GM23338 (cell line): ENCODE data around the gene PSKH1. TPM values are rescaled to one million over a fixed set of nuclear protein-coding genes. Genes with fewer than 3 reads are reported as not detected.
A peak's percentile ranks its signal among the peaks of the same experiment; 100 is the strongest.

Experiments used
- ATAC-seq: fragments of 200-7000 bp; cut with Tn5 transposase; 3 replicates; pipeline ENCODE4 v1.9.1; 2020
- DNase-seq: peaks from one replicate; pipeline ENCODE4 v3.0.0-alpha.2; 2015; ENCODE audit warnings: low spot score
- H2AFZ ChIP-seq: fragments of 200-600 bp; sonication (generic); 2 replicates; pipeline ENCODE4 v1.8.0; 2016; ENCODE audit warnings: antibody characterized with exemption, mild to moderate bottlenecking, moderate library complexity
- H3F3A ChIP-seq: fragments of 200-600 bp; sonication (generic); replicated peaks from 2 replicates; pipeline ENCODE4 v1.8.0; 2017; ENCODE audit warnings: antibody characterized with exemption, mixed run types, low read depth
- H3K27ac ChIP-seq: fragments of 200-600 bp; sonication (generic); 2 replicates; pipeline ENCODE4 v1.6.1; 2016; ENCODE audit warnings: low read depth
- H3K27me3 ChIP-seq: fragments of 200-600 bp; sonication (generic); 2 replicates; pipeline ENCODE4 v1.8.0; 2016; ENCODE audit warnings: mild to moderate bottlenecking, mixed run types, moderate library complexity; ENCODE audit not compliant: insufficient read depth
- H3K36me3 ChIP-seq: fragments of 200-600 bp; sonication (generic); 2 replicates; pipeline ENCODE4 v1.8.0; 2016; ENCODE audit warnings: mild to moderate bottlenecking; ENCODE audit not compliant: insufficient read depth
- H3K4me1 ChIP-seq: fragments of 200-600 bp; sonication (generic); 2 replicates; pipeline ENCODE4 v1.8.0; 2016; ENCODE audit warnings: mild to moderate bottlenecking, moderate library complexity; ENCODE audit not compliant: insufficient read depth
- H3K4me2 ChIP-seq: fragments of 200-600 bp; sonication (generic); 2 replicates; pipeline ENCODE4 v1.7.1; 2017; ENCODE audit warnings: mixed run types
- H3K4me3 ChIP-seq: fragments of 200-600 bp; sonication (generic); 2 replicates; pipeline ENCODE4 v1.6.1; 2016; ENCODE audit warnings: mixed run types
- H3K79me2 ChIP-seq: fragments of 200-600 bp; sonication (generic); replicated peaks from 2 replicates; pipeline ENCODE4 v1.8.0; 2017; ENCODE audit warnings: mild to moderate bottlenecking; ENCODE audit not compliant: insufficient read depth
- H3K9me2 ChIP-seq: fragments of 200-600 bp; sonication (generic); 2 replicates; pipeline ENCODE4 v1.8.0; 2017; ENCODE audit not compliant: insufficient read depth
- H4K20me1 ChIP-seq: fragments of 200-600 bp; sonication (generic); replicated peaks from 2 replicates; pipeline ENCODE4 v1.8.0; 2017; ENCODE audit warnings: mild to moderate bottlenecking; ENCODE audit not compliant: insufficient read depth
- H3K27ac Mint-ChIP-seq: 2 replicates; pipeline ENCODE4 v1.8.0; 2020; ENCODE audit warnings: inconsistent platforms, mild to moderate bottlenecking, moderate library complexity, mixed read lengths
- H3K27me3 Mint-ChIP-seq: 3 replicates; pipeline ENCODE4 v1.8.0; 2022; ENCODE audit warnings: low read depth, mild to moderate bottlenecking, moderate library complexity, mixed read lengths, inconsistent platforms; ENCODE audit not compliant: insufficient read depth, poor library complexity
- H3K36me3 Mint-ChIP-seq: 3 replicates; pipeline ENCODE4 v1.8.0; 2021; ENCODE audit warnings: low read depth, mild to moderate bottlenecking, inconsistent platforms, moderate library complexity, mixed read lengths
- H3K4me1 Mint-ChIP-seq: 3 replicates; pipeline ENCODE4 v1.8.0; 2020; ENCODE audit warnings: mild to moderate bottlenecking, inconsistent platforms, mixed read lengths
- H3K4me3 Mint-ChIP-seq: 3 replicates; pipeline ENCODE4 v1.8.0; 2021; ENCODE audit warnings: moderate library complexity, mild to moderate bottlenecking, inconsistent platforms, mixed read lengths
- H3K9me3 Mint-ChIP-seq: 3 replicates; pipeline ENCODE4 v1.8.0; 2020; ENCODE audit warnings: moderate library complexity, mild to moderate bottlenecking, inconsistent platforms, mixed read lengths
- NANOG ChIP-seq: IDR thresholded peaks from 2 replicates; pipeline ENCODE4 v1.6.1; 2016; ENCODE audit warnings: antibody characterized with exemption, borderline replicate concordance
- POLR2AphosphoS5 ChIP-seq: IDR thresholded peaks from 2 replicates; pipeline ENCODE4 v1.6.1; 2016; ENCODE audit warnings: antibody characterized with exemption, low read depth
- STAT1 ChIP-seq: IDR thresholded peaks from one replicate; pipeline ENCODE4 v1.6.1; 2016; ENCODE audit warnings: antibody characterized with exemption; ENCODE audit not compliant: unreplicated experiment
- polyA plus RNA-seq: library from polyadenylated mRNA; unstranded; fragments of >200 nt; fragmentation: Nextera tagmentation; extraction: Ambion mirVana; gene quantifications from 2 replicates; pipeline ENCODE4 v1.2.1, GENCODE V29; 2016
- total RNA-seq: library from RNA; depleted of rRNA; stranded (reverse); fragments of >200 nt; shearing (Covaris generic); gene quantifications from 2 replicates; pipeline ENCODE4 v1.2.3, GENCODE V29; 2014
- TF ChIP-seq, protein P1 (sequence below), 2 experiments: fragments of 200-600 bp in 1 of 2; sonication (generic) in 1 of 2; conservative IDR thresholded peaks; 2 replicates each; pipeline versions ENCODE4 v1.5.1 to v1.6.1; 2016 to 2017; ENCODE audit warnings: antibody characterized with exemption in 2 of 2, low read depth in 2 of 2, mild to moderate bottlenecking in 2 of 2, moderate library complexity in 1 of 2
- TF ChIP-seq, protein P2 (sequence below): fragments of 250-450 bp; sonication (Bioruptor Pico); IDR thresholded peaks from 2 replicates; pipeline ENCODE4 v1.5.0; 2020; ENCODE audit warnings: mild to moderate bottlenecking, moderate library complexity
- TF ChIP-seq, protein P3 (sequence below): IDR thresholded peaks from one replicate; pipeline ENCODE4 v1.6.1; 2018; ENCODE audit warnings: antibody characterized with exemption; ENCODE audit not compliant: unreplicated experiment

Gene PSKH1
- total and polyA plus RNA-seq, 2 experiments from 2014 or later: 14.3 to 23.9 TPM

DNA sequence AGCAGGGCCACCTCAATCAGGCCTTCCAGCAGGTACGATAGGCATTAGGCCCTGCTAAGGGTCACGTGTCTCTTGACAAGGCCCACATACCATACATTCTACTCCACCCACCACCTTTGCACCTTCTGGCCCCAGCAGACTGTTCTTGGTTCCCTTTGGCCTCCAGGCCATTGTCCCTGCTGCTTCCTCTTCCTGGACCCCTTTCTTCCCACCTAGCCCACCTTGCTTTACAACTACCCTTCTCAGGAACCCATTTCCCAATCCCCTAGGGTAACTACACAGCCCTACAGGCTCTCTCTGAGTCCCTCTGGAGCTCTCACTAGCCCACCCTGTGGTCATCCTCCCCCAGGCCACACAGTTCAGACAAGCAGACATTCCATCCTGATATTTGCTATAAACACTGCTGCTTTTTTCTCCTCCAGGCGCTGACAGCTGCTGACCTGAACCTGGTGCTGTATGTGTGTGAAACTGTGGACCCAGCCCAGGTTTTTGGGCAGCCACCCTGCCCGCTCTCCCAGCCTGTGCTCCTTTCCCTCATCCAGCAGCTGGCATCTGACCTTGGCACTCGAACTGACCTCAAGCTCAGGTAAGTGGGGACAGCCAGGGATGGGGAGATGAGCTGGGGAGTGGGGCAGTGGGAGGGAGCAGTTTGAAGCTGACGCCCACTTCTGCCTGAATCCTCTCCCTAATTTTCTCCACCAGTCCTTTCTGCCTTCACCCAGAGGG lies 9.7 kb upstream of the PSKH1 start (continued):
- TF ChIP-seq, protein P1, sequence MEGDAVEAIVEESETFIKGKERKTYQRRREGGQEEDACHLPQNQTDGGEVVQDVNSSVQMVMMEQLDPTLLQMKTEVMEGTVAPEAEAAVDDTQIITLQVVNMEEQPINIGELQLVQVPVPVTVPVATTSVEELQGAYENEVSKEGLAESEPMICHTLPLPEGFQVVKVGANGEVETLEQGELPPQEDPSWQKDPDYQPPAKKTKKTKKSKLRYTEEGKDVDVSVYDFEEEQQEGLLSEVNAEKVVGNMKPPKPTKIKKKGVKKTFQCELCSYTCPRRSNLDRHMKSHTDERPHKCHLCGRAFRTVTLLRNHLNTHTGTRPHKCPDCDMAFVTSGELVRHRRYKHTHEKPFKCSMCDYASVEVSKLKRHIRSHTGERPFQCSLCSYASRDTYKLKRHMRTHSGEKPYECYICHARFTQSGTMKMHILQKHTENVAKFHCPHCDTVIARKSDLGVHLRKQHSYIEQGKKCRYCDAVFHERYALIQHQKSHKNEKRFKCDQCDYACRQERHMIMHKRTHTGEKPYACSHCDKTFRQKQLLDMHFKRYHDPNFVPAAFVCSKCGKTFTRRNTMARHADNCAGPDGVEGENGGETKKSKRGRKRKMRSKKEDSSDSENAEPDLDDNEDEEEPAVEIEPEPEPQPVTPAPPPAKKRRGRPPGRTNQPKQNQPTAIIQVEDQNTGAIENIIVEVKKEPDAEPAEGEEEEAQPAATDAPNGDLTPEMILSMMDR (conservative IDR thresholded peaks at IDR 0.05; ENCODE audit: low read depth in 2 of 2): no peak
- TF ChIP-seq NANOG (no peak), POLR2AphosphoS5 (no peak), STAT1 (no peak)
- TF ChIP-seq, protein P2, sequence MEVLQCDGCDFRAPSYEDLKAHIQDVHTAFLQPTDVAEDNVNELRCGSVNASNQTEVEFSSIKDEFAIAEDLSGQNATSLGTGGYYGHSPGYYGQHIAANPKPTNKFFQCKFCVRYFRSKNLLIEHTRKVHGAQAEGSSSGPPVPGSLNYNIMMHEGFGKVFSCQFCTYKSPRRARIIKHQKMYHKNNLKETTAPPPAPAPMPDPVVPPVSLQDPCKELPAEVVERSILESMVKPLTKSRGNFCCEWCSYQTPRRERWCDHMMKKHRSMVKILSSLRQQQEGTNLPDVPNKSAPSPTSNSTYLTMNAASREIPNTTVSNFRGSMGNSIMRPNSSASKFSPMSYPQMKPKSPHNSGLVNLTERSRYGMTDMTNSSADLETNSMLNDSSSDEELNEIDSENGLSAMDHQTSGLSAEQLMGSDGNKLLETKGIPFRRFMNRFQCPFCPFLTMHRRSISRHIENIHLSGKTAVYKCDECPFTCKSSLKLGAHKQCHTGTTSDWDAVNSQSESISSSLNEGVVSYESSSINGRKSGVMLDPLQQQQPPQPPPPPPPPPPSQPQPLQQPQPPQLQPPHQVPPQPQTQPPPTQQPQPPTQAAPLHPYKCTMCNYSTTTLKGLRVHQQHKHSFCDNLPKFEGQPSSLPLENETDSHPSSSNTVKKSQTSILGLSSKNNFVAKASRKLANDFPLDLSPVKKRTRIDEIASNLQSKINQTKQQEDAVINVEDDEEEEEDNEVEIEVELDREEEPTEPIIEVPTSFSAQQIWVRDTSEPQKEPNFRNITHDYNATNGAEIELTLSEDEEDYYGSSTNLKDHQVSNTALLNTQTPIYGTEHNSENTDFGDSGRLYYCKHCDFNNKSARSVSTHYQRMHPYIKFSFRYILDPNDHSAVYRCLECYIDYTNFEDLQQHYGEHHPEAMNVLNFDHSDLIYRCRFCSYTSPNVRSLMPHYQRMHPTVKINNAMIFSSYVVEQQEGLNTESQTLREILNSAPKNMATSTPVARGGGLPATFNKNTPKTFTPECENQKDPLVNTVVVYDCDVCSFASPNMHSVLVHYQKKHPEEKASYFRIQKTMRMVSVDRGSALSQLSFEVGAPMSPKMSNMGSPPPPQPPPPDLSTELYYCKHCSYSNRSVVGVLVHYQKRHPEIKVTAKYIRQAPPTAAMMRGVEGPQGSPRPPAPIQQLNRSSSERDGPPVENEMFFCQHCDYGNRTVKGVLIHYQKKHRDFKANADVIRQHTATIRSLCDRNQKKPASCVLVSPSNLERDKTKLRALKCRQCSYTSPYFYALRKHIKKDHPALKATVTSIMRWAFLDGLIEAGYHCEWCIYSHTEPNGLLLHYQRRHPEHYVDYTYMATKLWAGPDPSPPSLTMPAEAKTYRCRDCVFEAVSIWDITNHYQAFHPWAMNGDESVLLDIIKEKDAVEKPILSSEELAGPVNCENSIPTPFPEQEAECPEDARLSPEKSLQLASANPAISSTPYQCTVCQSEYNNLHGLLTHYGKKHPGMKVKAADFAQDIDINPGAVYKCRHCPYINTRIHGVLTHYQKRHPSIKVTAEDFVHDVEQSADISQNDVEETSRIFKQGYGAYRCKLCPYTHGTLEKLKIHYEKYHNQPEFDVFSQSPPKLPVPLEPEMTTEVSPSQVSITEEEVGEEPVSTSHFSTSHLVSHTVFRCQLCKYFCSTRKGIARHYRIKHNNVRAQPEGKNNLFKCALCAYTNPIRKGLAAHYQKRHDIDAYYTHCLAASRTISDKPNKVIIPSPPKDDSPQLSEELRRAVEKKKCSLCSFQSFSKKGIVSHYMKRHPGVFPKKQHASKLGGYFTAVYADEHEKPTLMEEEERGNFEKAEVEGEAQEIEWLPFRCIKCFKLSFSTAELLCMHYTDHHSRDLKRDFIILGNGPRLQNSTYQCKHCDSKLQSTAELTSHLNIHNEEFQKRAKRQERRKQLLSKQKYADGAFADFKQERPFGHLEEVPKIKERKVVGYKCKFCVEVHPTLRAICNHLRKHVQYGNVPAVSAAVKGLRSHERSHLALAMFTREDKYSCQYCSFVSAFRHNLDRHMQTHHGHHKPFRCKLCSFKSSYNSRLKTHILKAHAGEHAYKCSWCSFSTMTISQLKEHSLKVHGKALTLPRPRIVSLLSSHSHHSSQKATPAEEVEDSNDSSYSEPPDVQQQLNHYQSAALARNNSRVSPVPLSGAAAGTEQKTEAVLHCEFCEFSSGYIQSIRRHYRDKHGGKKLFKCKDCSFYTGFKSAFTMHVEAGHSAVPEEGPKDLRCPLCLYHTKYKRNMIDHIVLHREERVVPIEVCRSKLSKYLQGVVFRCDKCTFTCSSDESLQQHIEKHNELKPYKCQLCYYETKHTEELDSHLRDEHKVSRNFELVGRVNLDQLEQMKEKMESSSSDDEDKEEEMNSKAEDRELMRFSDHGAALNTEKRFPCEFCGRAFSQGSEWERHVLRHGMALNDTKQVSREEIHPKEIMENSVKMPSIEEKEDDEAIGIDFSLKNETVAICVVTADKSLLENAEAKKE: no peak

- Histone ChIP-seq H3K79me2 (no peaks in the 10 kb centered on the region), H3K36me3 (peaks cover 7% of the 10 kb centered on the region; the same call in 1 of the 2 replicates), H2AFZ (no peak overlapping the region), H3K4me2 (no peak overlapping the region; the same call in 1 of the 2 replicates), H3K4me3 (no peak overlapping the region), H3F3A (peaks cover 26% of the 10 kb centered on the region; the same call in 1 of the 2 replicates), H3K4me1 (peaks cover 26% of the 10 kb centered on the region), H3K9me2 (no peaks in the 10 kb centered on the region), H4K20me1 (no peaks in the 10 kb centered on the region; the same call in 1 of the 2 replicates), H3K27me3 (no peaks in the 10 kb centered on the region), H3K27ac (peak overlapping the region; percentile 88)
- H3K9me3 Mint-ChIP-seq: no peaks in the 10 kb centered on the region; the same call in 2 of the 3 replicates
- no peak overlapping the region for H3K4me3 Mint-ChIP-seq
- ATAC-seq: peak; percentile 76
- peaks cover 22% of the 10 kb centered on the region for H3K4me1 Mint-ChIP-seq
- H3K27ac Mint-ChIP-seq: no peak overlapping the region
- peaks cover 41% of the 10 kb centered on the region for H3K36me3 Mint-ChIP-seq
- peaks cover 20% of the 10 kb centered on the region for H3K27me3 Mint-ChIP-seq
- peak; percentile 90 for DNase-seq
- TF ChIP-seq, protein P3, sequence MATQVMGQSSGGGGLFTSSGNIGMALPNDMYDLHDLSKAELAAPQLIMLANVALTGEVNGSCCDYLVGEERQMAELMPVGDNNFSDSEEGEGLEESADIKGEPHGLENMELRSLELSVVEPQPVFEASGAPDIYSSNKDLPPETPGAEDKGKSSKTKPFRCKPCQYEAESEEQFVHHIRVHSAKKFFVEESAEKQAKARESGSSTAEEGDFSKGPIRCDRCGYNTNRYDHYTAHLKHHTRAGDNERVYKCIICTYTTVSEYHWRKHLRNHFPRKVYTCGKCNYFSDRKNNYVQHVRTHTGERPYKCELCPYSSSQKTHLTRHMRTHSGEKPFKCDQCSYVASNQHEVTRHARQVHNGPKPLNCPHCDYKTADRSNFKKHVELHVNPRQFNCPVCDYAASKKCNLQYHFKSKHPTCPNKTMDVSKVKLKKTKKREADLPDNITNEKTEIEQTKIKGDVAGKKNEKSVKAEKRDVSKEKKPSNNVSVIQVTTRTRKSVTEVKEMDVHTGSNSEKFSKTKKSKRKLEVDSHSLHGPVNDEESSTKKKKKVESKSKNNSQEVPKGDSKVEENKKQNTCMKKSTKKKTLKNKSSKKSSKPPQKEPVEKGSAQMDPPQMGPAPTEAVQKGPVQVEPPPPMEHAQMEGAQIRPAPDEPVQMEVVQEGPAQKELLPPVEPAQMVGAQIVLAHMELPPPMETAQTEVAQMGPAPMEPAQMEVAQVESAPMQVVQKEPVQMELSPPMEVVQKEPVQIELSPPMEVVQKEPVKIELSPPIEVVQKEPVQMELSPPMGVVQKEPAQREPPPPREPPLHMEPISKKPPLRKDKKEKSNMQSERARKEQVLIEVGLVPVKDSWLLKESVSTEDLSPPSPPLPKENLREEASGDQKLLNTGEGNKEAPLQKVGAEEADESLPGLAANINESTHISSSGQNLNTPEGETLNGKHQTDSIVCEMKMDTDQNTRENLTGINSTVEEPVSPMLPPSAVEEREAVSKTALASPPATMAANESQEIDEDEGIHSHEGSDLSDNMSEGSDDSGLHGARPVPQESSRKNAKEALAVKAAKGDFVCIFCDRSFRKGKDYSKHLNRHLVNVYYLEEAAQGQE: no peak
- TF ChIP-seq, protein P1 (conservative IDR thresholded peaks at IDR 0.05; ENCODE audit: low read depth in 2 of 2): peak; percentile 83 to 90
Observed at GRCh38 chr16:67883872-67884261, 9.2 kb upstream of the PSKH1 start.
